GM21528 (cell line): ENCODE results near the gene GRIN3B.

Experiments
- ATAC-seq: cut with Tn5 transposase; IDR thresholded peaks from one replicate; pipeline ENCODE4 v1.9.1; 2021; ENCODE audit warnings: mild to moderate bottlenecking, moderate library complexity; ENCODE audit not compliant: unreplicated experiment, low FRiP score

The GRIN3B gene

GRCh38 chr19:1053176-1054101, 53.2 kb downstream of the GRIN3B start:
- no peak for ATAC-seq

DNA sequence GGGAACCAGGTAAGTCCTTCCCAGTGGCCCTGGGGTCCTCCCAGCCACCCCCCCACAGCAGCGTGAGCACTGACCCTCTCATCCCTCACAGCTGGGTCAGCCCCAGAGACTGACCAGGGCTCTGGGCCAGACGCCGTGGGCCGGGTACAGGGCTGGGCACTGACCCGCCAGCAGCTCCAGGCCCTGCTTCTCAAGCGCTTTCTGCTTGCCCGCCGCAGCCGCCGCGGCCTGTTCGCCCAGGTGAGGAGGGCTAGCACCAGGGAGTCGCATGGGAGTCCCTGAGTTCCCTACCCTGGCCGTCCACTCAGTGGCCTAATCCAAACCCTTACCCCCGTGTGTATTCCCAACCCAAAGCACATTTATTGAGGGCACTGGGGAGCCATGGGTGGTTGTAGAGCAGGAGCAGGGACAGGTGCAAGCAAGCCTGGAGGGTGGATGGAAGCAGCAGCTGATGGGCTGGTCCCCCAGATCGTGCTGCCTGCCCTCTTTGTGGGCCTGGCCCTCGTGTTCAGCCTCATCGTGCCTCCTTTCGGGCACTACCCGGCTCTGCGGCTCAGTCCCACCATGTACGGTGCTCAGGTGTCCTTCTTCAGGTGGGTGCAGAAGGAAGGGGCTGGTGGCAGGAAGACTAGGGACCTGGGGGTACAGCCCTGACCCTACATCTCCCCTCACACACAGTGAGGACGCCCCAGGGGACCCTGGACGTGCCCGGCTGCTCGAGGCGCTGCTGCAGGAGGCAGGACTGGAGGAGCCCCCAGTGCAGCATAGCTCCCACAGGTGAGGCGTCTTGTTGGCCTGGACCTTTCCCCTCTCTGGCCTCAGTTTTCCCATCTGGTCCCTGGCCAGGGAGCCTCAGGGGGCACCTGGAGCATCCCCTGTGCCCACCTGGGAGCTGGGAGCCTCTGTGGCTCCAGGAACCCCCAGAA, 54.1 kb downstream of the GRIN3B start:
- ATAC-seq: no peak

- no peak for ATAC-seq
Observed at GRCh38 chr19:1055028-1055425, 54.8 kb downstream of the GRIN3B start.

GRCh38 chr19:1055886-1056620, 55.8 kb downstream of the GRIN3B start:
- ATAC-seq: no peak

DNA sequence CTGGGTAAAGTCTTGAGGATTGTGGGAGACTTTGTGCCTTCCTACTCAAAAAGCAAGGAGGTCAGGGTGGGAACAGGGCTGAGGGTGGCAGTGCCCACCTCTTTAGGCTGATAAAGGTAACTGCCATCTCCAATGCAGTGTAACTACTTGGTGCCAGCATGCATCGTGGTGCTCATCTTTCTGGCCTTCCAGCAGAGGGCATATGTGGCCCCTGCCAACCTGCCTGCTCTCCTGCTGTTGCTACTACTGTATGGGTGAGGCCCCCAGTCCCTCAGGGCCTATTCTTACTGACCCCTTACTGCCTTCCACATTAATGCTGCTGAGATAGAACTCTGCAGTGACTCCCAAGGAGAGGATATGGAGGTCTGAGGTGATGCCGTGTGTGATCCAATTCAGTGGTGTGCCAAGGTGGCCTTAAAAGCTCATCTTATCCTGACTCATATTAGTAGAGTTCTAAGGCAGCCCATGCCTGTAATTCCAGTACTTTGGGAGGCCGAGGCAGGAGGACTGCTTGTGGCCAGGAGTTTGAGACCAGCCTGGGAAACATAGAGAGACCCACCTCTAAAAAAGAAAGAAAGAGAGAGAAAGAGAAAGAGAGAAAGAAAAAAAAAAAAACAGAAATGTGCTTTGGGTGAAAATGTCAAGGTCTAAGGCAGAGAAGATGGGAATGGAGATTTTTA, 57.1 kb downstream of the GRIN3B start:
- no peak for ATAC-seq

GRCh38 chr19:1058112-1058511, 57.9 kb downstream of the GRIN3B start:
- no peak for ATAC-seq
